ENCODE data around the gene GADD45B.
"Not testable (repeated sequence)": the region's sequence is repeated elsewhere in the genome, so short reads cannot be mapped to it uniquely, and the experiment has no call there.

DNA sequence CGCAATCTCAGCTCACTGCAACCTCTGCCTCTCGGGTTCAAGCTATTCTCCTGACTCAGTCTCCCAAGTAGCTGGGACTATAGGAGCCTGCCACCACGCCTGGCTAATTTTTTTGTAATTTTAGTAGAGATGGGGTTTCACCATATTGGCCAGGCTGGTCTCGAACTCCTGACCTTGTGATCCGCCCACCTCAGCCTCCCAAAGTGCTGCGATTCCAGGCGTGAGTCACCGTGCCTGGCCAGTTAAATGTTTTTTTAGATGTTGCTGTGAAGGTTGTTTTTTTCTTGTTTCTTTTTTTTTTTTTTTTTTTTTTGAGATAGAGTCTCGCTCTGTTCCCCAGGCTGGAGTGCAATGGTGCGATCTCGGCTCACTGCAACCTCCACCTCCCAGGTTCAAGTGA lies 42.9 kb downstream of the GADD45B start:
- not testable (repeated sequence) for TF ChIP-seq SP1 (IDR thresholded peaks at IDR 0.05; ENCODE audit: low read depth, low read length); IKZF1 (conservative IDR thresholded peaks at IDR 0.05); JUNB (IDR thresholded peaks at IDR 0.05); CREB1 (IDR thresholded peaks at IDR 0.05; ENCODE audit: low read depth); POLR2A (IDR thresholded peaks at IDR 0.05; ENCODE audit: low read depth, low read length); EZH2 (IDR thresholded peaks at IDR 0.05; ENCODE audit: borderline replicate concordance, control insufficient read depth, low read depth, low read length); ZNF274 (IDR thresholded peaks at IDR 0.05; ENCODE audit: insufficient read depth, insufficient read length); POLR2AphosphoS5 (IDR thresholded peaks at IDR 0.05; ENCODE audit: low read length); SMC3 (IDR thresholded peaks at IDR 0.05; ENCODE audit: borderline replicate concordance, low read length)
- TF ChIP-seq, protein P1, sequence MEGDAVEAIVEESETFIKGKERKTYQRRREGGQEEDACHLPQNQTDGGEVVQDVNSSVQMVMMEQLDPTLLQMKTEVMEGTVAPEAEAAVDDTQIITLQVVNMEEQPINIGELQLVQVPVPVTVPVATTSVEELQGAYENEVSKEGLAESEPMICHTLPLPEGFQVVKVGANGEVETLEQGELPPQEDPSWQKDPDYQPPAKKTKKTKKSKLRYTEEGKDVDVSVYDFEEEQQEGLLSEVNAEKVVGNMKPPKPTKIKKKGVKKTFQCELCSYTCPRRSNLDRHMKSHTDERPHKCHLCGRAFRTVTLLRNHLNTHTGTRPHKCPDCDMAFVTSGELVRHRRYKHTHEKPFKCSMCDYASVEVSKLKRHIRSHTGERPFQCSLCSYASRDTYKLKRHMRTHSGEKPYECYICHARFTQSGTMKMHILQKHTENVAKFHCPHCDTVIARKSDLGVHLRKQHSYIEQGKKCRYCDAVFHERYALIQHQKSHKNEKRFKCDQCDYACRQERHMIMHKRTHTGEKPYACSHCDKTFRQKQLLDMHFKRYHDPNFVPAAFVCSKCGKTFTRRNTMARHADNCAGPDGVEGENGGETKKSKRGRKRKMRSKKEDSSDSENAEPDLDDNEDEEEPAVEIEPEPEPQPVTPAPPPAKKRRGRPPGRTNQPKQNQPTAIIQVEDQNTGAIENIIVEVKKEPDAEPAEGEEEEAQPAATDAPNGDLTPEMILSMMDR (IDR thresholded peaks at IDR 0.05 in 2 of 3, conservative IDR thresholded peaks at IDR 0.05 in 1 of 3; ENCODE audit: control insufficient read depth in 2 of 3, extremely low read depth in 1 of 3, insufficient read depth in 1 of 3, low read depth in 3 of 3, low read length in 3 of 3) = not testable (repeated sequence)
- TF ChIP-seq, protein P2, sequence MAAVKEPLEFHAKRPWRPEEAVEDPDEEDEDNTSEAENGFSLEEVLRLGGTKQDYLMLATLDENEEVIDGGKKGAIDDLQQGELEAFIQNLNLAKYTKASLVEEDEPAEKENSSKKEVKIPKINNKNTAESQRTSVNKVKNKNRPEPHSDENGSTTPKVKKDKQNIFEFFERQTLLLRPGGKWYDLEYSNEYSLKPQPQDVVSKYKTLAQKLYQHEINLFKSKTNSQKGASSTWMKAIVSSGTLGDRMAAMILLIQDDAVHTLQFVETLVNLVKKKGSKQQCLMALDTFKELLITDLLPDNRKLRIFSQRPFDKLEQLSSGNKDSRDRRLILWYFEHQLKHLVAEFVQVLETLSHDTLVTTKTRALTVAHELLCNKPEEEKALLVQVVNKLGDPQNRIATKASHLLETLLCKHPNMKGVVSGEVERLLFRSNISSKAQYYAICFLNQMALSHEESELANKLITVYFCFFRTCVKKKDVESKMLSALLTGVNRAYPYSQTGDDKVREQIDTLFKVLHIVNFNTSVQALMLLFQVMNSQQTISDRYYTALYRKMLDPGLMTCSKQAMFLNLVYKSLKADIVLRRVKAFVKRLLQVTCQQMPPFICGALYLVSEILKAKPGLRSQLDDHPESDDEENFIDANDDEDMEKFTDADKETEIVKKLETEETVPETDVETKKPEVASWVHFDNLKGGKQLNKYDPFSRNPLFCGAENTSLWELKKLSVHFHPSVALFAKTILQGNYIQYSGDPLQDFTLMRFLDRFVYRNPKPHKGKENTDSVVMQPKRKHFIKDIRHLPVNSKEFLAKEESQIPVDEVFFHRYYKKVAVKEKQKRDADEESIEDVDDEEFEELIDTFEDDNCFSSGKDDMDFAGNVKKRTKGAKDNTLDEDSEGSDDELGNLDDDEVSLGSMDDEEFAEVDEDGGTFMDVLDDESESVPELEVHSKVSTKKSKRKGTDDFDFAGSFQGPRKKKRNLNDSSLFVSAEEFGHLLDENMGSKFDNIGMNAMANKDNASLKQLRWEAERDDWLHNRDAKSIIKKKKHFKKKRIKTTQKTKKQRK (IDR thresholded peaks at IDR 0.05; ENCODE audit: low read depth, low read length) = not testable (repeated sequence)
- TF ChIP-seq, protein P3, sequence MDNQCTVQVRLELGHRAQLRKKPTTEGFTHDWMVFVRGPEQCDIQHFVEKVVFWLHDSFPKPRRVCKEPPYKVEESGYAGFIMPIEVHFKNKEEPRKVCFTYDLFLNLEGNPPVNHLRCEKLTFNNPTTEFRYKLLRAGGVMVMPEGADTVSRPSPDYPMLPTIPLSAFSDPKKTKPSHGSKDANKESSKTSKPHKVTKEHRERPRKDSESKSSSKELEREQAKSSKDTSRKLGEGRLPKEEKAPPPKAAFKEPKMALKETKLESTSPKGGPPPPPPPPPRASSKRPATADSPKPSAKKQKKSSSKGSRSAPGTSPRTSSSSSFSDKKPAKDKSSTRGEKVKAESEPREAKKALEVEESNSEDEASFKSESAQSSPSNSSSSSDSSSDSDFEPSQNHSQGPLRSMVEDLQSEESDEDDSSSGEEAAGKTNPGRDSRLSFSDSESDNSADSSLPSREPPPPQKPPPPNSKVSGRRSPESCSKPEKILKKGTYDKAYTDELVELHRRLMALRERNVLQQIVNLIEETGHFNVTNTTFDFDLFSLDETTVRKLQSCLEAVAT (IDR thresholded peaks at IDR 0.05) = not testable (repeated sequence)
- TF ChIP-seq, protein P4, sequence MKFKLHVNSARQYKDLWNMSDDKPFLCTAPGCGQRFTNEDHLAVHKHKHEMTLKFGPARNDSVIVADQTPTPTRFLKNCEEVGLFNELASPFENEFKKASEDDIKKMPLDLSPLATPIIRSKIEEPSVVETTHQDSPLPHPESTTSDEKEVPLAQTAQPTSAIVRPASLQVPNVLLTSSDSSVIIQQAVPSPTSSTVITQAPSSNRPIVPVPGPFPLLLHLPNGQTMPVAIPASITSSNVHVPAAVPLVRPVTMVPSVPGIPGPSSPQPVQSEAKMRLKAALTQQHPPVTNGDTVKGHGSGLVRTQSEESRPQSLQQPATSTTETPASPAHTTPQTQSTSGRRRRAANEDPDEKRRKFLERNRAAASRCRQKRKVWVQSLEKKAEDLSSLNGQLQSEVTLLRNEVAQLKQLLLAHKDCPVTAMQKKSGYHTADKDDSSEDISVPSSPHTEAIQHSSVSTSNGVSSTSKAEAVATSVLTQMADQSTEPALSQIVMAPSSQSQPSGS (IDR thresholded peaks at IDR 0.05; ENCODE audit: low read length) = not testable (repeated sequence)
